ENCODE results near the gene ACADVL.

DNA sequence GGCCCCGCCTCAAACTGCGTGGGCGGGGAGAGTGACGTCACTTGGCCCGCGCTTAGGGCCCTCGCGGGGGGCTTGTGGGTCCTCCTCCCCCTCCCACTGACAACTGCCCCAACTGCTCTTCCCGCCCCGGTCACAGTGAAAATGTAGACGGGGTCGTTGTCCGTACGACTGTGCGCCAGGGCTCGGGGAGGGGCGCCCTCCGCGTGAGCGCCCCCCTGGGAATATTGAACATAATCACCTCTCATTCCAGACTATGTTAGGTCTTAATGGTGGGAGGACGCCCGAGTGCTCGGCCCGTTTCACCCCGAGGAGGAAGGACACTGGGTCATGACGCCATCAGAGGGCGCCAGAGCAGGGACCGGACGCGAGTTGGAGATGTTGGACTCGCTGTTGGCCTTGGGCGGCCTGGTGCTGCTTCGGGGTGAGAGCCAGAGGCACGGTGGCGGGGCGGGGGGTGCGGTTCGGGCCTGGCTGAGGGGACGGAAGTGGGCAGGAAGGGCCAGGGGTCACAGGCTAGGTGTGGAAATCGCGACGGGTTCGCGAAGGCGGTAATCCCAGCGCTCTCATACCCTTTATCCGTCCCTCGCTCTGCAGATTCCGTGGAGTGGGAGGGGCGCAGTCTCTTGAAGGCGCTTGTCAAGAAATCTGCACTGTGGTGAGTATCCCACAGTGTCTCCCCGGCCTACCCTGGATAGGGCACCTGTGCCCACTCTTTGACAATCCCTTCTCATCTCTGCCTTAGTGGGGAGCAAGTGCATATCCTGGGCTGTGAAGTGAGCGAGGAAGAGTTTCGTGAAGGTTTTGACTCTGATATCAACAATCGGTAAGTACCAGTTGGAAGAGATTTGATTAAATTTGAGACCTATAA, 32.7 kb downstream of the ACADVL start, which contains the start of gene ELP5:
- TF ChIP-seq, protein P1, sequence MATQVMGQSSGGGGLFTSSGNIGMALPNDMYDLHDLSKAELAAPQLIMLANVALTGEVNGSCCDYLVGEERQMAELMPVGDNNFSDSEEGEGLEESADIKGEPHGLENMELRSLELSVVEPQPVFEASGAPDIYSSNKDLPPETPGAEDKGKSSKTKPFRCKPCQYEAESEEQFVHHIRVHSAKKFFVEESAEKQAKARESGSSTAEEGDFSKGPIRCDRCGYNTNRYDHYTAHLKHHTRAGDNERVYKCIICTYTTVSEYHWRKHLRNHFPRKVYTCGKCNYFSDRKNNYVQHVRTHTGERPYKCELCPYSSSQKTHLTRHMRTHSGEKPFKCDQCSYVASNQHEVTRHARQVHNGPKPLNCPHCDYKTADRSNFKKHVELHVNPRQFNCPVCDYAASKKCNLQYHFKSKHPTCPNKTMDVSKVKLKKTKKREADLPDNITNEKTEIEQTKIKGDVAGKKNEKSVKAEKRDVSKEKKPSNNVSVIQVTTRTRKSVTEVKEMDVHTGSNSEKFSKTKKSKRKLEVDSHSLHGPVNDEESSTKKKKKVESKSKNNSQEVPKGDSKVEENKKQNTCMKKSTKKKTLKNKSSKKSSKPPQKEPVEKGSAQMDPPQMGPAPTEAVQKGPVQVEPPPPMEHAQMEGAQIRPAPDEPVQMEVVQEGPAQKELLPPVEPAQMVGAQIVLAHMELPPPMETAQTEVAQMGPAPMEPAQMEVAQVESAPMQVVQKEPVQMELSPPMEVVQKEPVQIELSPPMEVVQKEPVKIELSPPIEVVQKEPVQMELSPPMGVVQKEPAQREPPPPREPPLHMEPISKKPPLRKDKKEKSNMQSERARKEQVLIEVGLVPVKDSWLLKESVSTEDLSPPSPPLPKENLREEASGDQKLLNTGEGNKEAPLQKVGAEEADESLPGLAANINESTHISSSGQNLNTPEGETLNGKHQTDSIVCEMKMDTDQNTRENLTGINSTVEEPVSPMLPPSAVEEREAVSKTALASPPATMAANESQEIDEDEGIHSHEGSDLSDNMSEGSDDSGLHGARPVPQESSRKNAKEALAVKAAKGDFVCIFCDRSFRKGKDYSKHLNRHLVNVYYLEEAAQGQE (IDR thresholded peaks at IDR 0.05; ENCODE audit: low read depth, low read length), result no peak
- TF ChIP-seq CTCF (IDR thresholded peaks at IDR 0.05) (peak; percentile 46), MAX (IDR thresholded peaks at IDR 0.05; ENCODE audit: low read depth) (peak; percentile 75; the same call in 1 of the 2 replicates)
